Motor neuron (in vitro differentiated cells): Measurements from ENCODE around the gene TBCEL. TPM values are rescaled to one million over a fixed set of nuclear protein-coding genes. Genes with fewer than 3 reads are reported as not detected.

ENCODE experiments used
- ATAC-seq, 8 experiments: fragments of 200-7000 bp; cut with Tn5 transposase; replicated peaks in 6 of 8; 2 replicates each; pipeline ENCODE4 v1.8.0; 2021; ENCODE audit warnings: mild to moderate bottlenecking in 8 of 8, moderate library complexity in 8 of 8
- H3K27ac ChIP-seq, 2 donors: fragments of 250-450 bp; sonication (Bioruptor Pico); 2 replicates each; pipeline ENCODE4 v1.9.0; 2021; ENCODE audit warnings: antibody characterized with exemption in 2 of 2, mild to moderate bottlenecking in 2 of 2, moderate library complexity in 1 of 2
- H3K4me1 ChIP-seq, 2 donors: fragments of 250-450 bp; sonication (Bioruptor Pico); replicated peaks in 1 of 2; 2 replicates each; pipeline ENCODE4 v1.6.1; 2021; ENCODE audit warnings: antibody characterized with exemption in 2 of 2, mild to moderate bottlenecking in 2 of 2, moderate library complexity in 1 of 2
- H3K4me3 ChIP-seq, 5 donors: fragments of 250-450 bp; sonication (Bioruptor Pico); 2 replicates each; pipeline ENCODE4 v1.9.0; 2021; ENCODE audit warnings: antibody characterized with exemption in 5 of 5, mild to moderate bottlenecking in 5 of 5, moderate library complexity in 4 of 5
- WGBS, 10 experiments: fragments of 450-650 bp; shearing (Covaris generic); methylation state at CpG; one replicate each; pipeline ENCODE4 v1.0.0; 2022; 5-methylcytosine and 5-hydroxymethylcytosine counted together
- in situ Hi-C, 9 experiments: fragments of 400-800 bp; cut with MboI; loops; one replicate each; pipeline ENCODE4 v1.15.0; 2021; ENCODE audit warnings: low sequenced_read_pairs in 9 of 9, low pct_unique_long_range_greater_than_20kb in 2 of 9; ENCODE audit not compliant: unreplicated experiment in 9 of 9
- total RNA-seq, 8 experiments: library from RNA; unstranded; fragments of 300-600 nt; gene quantifications; 2 replicates each; pipeline versions ENCODE4 v1.2.3 to v1.2.4, GENCODE V29; 2022

Gene TBCEL
- total RNA-seq, 8 experiments from 2014 or later = 22.0 to 56.5 (median 28.3) TPM

DNA sequence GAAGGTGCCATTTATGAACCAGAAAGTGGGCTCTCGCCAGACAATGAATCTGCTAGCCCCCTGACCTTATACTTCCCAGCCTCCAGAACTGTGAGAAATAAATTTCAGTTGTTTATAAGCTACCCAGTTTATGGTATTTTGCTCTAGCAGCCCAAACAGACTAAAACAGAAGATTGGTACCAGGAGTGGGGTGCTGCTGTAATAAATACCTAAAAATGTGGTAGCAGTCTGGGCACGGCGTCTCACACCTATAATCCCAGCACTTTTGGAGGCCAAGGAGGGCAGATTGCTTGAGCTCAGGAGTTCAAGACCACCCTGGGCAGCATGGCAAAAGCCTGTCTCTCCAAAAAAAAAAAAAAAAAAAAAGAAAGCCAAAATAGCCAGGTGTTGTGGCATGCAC, 98.4 kb downstream of the TBCEL start:
- Histone ChIP-seq H3K27ac (no peak overlapping the region), H3K4me1 (peaks cover 7 to 11% of the 10 kb centered on the region in 2 donors), H3K4me3 (no peak overlapping the region)
- in situ Hi-C loops = loop anchor here in 2 of 9 experiments (25.0 kb wide), 2 partner anchors 185 to 610 kb away; partner anchors contain the start of gene GRIK4 (in 1 of the 2)
- WGBS, 10 experiments = 0 to 100% (median 80%) methylated on average over 1 to 3 of the region's 3 CpGs; no CpG with 5 or more reads in 3 of the 10 experiments
- ATAC-seq = no peak

GRCh38 chr11:121123496-121124069, 99.7 kb downstream of the TBCEL start:
- 14 to 77% (median 53%) methylated on average over 1 to 6 of the region's 6 CpGs for WGBS, 10 experiments
- H3K27ac ChIP-seq = no peak overlapping the region
- no peak overlapping the region for H3K4me3 ChIP-seq
- in situ Hi-C loops = loop anchor here in 2 of 9 experiments (25.0 kb wide), 2 partner anchors 186 to 611 kb away; partner anchors contain the start of gene GRIK4 (in 1 of the 2)
- ATAC-seq = peak in 2 of 8 experiments; percentile 79 to 81
- H3K4me1 ChIP-seq = peaks cover 0 to 8% of the 10 kb centered on the region in 2 donors

- 96 to 100% (median 98%) methylated on average over 1 to 17 of the region's 30 CpGs; no CpG with 5 or more reads in 6 of the 10 experiments for WGBS, 10 experiments
- H3K4me1 ChIP-seq = no peaks in the 10 kb centered on the region
- in situ Hi-C loops = no loop called here
- ATAC-seq = no peak
- no peak overlapping the region for H3K4me3 ChIP-seq
- H3K27ac ChIP-seq = no peak overlapping the region
Measured at GRCh38 chr11:121127809-121128208, 103.9 kb downstream of the TBCEL start.

DNA sequence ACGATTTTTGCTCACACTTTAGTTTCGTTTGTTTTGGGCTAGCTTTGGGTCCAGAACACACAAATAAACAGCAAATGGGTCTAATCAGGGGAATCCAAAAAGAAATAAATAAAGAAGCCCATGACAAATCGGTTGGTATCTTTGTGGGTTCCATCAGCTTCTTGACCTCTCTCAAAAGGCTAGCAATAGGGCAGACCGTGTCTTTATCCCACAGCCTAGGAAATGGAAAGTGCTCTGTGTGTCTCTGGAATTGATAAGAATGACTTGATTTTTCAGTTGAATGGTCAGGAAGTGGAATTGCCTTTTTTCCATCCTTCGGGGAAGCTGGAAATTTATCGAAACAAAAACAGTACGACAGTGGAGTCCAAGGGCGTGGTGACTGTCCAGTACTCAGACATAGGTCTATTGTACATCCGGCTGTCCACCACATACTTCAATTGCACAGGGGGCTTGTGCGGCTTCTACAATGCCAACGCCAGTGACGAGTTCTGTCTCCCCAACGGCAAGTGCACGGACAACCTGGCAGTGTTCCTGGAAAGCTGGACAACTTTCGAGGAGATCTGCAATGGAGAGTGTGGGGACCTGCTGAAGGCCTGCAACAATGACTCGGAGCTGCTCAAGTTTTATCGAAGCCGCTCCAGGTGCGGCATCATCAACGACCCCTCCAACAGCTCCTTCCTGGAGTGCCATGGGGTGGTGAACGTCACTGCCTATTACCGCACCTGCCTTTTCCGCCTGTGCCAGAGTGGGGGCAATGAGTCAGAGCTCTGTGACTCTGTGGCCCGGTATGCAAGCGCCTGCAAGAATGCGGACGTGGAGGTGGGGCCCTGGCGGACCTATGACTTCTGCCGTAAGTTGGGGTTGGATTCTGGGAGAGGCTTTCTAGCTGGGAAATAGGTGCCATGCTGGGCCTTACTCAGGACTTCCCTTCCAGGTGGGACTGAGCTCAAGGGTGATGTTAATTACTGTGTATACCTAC, 105.7 kb downstream of the TBCEL start:
- in situ Hi-C loops = no loop called here
- H3K4me3 ChIP-seq = no peak overlapping the region
- no peaks in the 10 kb centered on the region for H3K4me1 ChIP-seq
- WGBS, 10 experiments = 58 to 96% (median 88%) methylated on average over 1 to 15 of the region's 29 CpGs
- H3K27ac ChIP-seq = no peak overlapping the region
- no peak for ATAC-seq

- in situ Hi-C loops = no loop called here
- no peak overlapping the region for H3K27ac ChIP-seq
- no peaks in the 10 kb centered on the region for H3K4me1 ChIP-seq
- peak in 1 of 8 experiments; percentile 25 for ATAC-seq
- 30 to 100% (median 93%) methylated on average over 1 to 6 of the region's 6 CpGs for WGBS, 10 experiments
- no peak overlapping the region for H3K4me3 ChIP-seq
Measured at GRCh38 chr11:121131656-121132055, 107.8 kb downstream of the TBCEL start.

- Histone ChIP-seq H3K4me3 (no peak overlapping the region), H3K4me1 (no peaks in the 10 kb centered on the region), H3K27ac (no peak overlapping the region)
- ATAC-seq = peak in 2 of 8 experiments; percentile 61 to 68
- WGBS, 10 experiments = 55 to 90% (median 77%) methylated on average over 2 to 12 of the region's 13 CpGs
- in situ Hi-C loops = no loop called here
Measured at GRCh38 chr11:121132211-121132976, 108.5 kb downstream of the TBCEL start.

- no peaks in the 10 kb centered on the region for H3K4me1 ChIP-seq
- ATAC-seq = no peak
- in situ Hi-C loops = no loop called here
- H3K27ac ChIP-seq = no peak overlapping the region
- no peak overlapping the region for H3K4me3 ChIP-seq
- 37 to 100% (median 88%) methylated on average over 1 to 9 of the region's 10 CpGs; no CpG with 5 or more reads in 3 of the 10 experiments for WGBS, 10 experiments
Measured at GRCh38 chr11:121134741-121135312, 110.9 kb downstream of the TBCEL start.

GRCh38 chr11:121137005-121137404, 113.1 kb downstream of the TBCEL start:
- no peak for ATAC-seq
- Histone ChIP-seq H3K4me3 (no peak overlapping the region), H3K4me1 (no peaks in the 10 kb centered on the region), H3K27ac (no peak overlapping the region)
- 80 to 100% (median 89%) methylated on average over 1 to 9 of the region's 11 CpGs; no CpG with 5 or more reads in 4 of the 10 experiments for WGBS, 10 experiments
- in situ Hi-C loops = no loop called here

- Histone ChIP-seq H3K27ac (no peak overlapping the region), H3K4me3 (no peak overlapping the region), H3K4me1 (no peaks in the 10 kb centered on the region)
- ATAC-seq = no peak
- in situ Hi-C loops = no loop called here
- 40 to 100% (median 85%) methylated on average over 1 to 5 of the region's 5 CpGs; no CpG with 5 or more reads in 4 of the 10 experiments for WGBS, 10 experiments
Measured at GRCh38 chr11:121138259-121138658, 114.4 kb downstream of the TBCEL start.

DNA sequence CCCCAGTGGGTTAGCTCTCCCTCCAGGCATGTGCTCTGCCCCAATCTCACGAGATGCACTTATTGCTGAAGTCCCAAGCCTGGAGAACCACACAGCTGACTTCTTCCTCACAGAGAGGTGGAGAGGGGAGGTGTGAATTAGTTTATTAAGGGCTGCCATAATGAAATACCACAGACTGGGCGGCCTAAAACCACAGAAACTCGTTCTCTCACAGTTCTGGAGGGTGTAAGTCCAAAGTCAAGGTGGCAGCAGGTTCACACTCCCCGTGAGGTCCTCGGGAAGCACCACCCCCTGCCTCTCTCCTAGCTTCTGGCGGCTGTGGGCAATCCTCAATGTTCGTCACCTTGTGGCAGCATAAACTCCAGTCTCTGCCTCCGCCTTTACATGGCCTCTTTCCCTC, 116.5 kb downstream of the TBCEL start:
- Histone ChIP-seq H3K4me3 (no peak overlapping the region), H3K4me1 (no peaks in the 10 kb centered on the region), H3K27ac (no peak overlapping the region)
- WGBS, 10 experiments = 48 to 100% (median 76%) methylated on average over 1 to 6 of the region's 8 CpGs; no CpG with 5 or more reads in 2 of the 10 experiments
- in situ Hi-C loops = no loop called here
- no peak for ATAC-seq
